Psoas muscle (tissue), 8 donors: Measurements from ENCODE around the gene GNAI3. TPM values are rescaled to one million over a fixed set of nuclear protein-coding genes. Genes with fewer than 3 reads are reported as not detected.
"Not testable (repeated sequence)": the region's sequence is repeated elsewhere in the genome, so short reads cannot be mapped to it uniquely, and the experiment has no call there.

Experiments
- ATAC-seq, 4 donors: fragments of 200-7000 bp; cut with Tn5 transposase; one replicate each; pipeline ENCODE4 v1.9.1; 2020; ENCODE audit warnings: moderate library complexity in 3 of 4, mild to moderate bottlenecking in 2 of 4
- DNase-seq, 2 donors: peaks; one replicate each; pipeline ENCODE4 v3.0.0-alpha.2; 2020
- H3K27ac ChIP-seq: fragments of 200-600 bp; one replicate; pipeline ENCODE4 v1.8.0; 2022
- H3K27me3 ChIP-seq, 3 donors: fragments of 200-600 bp in 1 of 3; one replicate each; pipeline versions ENCODE4 v1.6.1 to v1.8.0; 2013 to 2022; ENCODE audit warnings: low read length in 2 of 3, mild to moderate bottlenecking in 2 of 3, moderate library complexity in 1 of 3; ENCODE audit not compliant: insufficient read depth in 3 of 3
- H3K36me3 ChIP-seq, 2 donors: fragments of 200-600 bp in 1 of 2; one replicate each; pipeline versions ENCODE4 v1.6.1 to v1.8.0; 2013 to 2022; ENCODE audit warnings: low read depth in 1 of 2, mild to moderate bottlenecking in 1 of 2, moderate library complexity in 1 of 2; ENCODE audit not compliant: insufficient read depth in 1 of 2
- H3K4me1 ChIP-seq: fragments of 200-600 bp; one replicate; pipeline ENCODE4 v1.8.0; 2022
- H3K4me3 ChIP-seq: fragments of 200-600 bp; one replicate; pipeline ENCODE4 v1.8.0; 2022; ENCODE audit warnings: mild to moderate bottlenecking
- H3K9me3 ChIP-seq: fragments of 200-600 bp; one replicate; pipeline ENCODE4 v1.8.0; 2022
- WGBS, 3 donors: extraction: QIAGEN DNeasy Blood & Tissue Kit; methylation state at CpG; one replicate each; pipeline versions ENCODE4 v1.1.6 to v1.1.7; 2013; 5-methylcytosine and 5-hydroxymethylcytosine counted together
- intact Hi-C, 2 donors: fragments of 100-400 bp; cut with DNase I; formaldehyde crosslinking; loops; one replicate each; pipeline versions ENCODE4 v1.11.0 to v1.14.2; 2022
- polyA plus RNA-seq, 3 donors: library from polyadenylated mRNA; stranded (reverse); fragments of 200-250 nt; gene quantifications; one replicate each; pipeline ENCODE4 v1.2.3, GENCODE V29; 2013
- total RNA-seq, 4 donors: library from RNA; stranded (reverse); fragmentation: NEBNext Ultra II Directional in 2 of 4; extraction: Animal tissue kit (Norgen Biotek cat#: 25700) in 2 of 4; gene quantifications; one replicate each; pipeline versions ENCODE4 v1.2.1 to v1.2.4, GENCODE V29; 2021 to 2023
- TF ChIP-seq, protein P1 (sequence below): fragments of 200-600 bp; IDR thresholded peaks from one replicate; pipeline ENCODE4 v1.8.0; 2022; ENCODE audit warnings: antibody characterized with exemption
- donor health status: healthy with polysubstance abuse.
- donor health status: DM: no; HTN: no; CAD: no; lungs with moderate emphysema.
- donor health status: Bipolar disorder and iron deficiency.
- donor health status: healthy.
- donor health status: DM: yes; HTN: yes; CAD: no.
- donor health status: DM: no; HTN: no; CAD: no.
- donor health status: DM: no; HTN: no; CAD: no.
- donor health status: DM: yes; HTN: yes; CAD: no.

Gene GNAI3
- total and polyA plus RNA-seq, 7 donors: 0.96 to 2.9 (median 1.7) TPM

DNA sequence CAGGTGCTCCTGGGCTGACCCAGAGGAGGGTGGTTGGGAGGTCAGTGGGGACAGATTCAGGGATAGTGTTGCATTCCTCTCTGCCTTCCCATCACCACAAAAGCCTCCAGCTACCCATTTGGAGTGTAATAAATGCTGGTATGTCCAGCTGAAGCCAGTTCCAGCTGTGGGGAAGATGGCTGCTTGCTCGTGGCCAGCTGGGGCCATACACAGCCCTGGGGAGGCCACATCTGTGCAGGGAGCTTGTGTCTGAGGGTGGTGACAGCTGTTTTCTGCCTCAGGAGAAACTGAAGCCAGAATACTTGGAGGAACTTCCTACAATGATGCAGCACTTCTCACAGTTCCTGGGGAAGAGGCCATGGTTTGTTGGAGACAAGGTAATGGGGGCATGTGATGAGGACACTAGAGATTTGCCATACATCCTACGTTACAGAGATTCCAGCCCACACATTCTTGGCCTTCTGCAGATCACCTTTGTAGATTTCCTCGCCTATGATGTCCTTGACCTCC is 110.2 kb downstream of the GNAI3 start:
- Histone ChIP-seq H3K27me3 (no peaks in the 10 kb centered on the region), H3K4me1 (peaks cover 17% of the 10 kb centered on the region), H3K27ac (peak overlapping the region; percentile 30), H3K36me3 (peaks cover 0 to 54% of the 10 kb centered on the region in 2 donors), H3K4me3 (no peak overlapping the region), H3K9me3 (no peaks in the 10 kb centered on the region)
- ATAC-seq (no peak), DNase-seq (no peak)
- TF ChIP-seq, protein P1, sequence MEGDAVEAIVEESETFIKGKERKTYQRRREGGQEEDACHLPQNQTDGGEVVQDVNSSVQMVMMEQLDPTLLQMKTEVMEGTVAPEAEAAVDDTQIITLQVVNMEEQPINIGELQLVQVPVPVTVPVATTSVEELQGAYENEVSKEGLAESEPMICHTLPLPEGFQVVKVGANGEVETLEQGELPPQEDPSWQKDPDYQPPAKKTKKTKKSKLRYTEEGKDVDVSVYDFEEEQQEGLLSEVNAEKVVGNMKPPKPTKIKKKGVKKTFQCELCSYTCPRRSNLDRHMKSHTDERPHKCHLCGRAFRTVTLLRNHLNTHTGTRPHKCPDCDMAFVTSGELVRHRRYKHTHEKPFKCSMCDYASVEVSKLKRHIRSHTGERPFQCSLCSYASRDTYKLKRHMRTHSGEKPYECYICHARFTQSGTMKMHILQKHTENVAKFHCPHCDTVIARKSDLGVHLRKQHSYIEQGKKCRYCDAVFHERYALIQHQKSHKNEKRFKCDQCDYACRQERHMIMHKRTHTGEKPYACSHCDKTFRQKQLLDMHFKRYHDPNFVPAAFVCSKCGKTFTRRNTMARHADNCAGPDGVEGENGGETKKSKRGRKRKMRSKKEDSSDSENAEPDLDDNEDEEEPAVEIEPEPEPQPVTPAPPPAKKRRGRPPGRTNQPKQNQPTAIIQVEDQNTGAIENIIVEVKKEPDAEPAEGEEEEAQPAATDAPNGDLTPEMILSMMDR: no peak
- intact Hi-C loops: no loop called here
- WGBS, 3 donors: 27 to 38% (median 32%) methylated on average over 3 of the region's 3 CpGs

DNA sequence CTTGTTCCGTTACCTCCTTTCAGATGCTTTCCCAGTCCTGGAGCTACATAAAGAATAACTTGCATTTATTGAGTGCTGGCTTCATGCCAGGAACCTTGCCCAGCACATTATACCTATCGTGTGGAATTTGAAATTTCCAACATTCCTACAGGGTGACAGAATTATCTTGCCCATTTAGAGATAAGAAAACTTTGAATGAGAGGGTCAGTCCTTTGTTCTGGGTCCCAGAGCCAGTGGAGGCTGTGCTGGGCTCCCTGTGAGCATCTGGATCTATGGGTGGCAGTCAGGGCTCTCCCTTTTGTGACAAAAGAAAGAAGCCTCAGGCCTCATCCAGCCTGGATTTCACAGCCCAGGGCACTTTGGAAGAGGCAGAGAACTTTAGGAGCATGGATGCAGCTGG is 110.7 kb downstream of the GNAI3 start:
- Histone ChIP-seq H3K27me3 (no peaks in the 10 kb centered on the region), H3K27ac (no peak overlapping the region), H3K4me3 (no peak overlapping the region), H3K36me3 (peaks cover 0 to 54% of the 10 kb centered on the region in 2 donors), H3K9me3 (no peaks in the 10 kb centered on the region), H3K4me1 (peaks cover 22% of the 10 kb centered on the region)
- WGBS, 3 donors: 49 to 71% (median 54%) methylated on average over 2 of the region's 2 CpGs
- intact Hi-C loops: no loop called here
- no peak for ATAC-seq
- no peak for DNase-seq
- TF ChIP-seq, protein P1: no peak

DNA sequence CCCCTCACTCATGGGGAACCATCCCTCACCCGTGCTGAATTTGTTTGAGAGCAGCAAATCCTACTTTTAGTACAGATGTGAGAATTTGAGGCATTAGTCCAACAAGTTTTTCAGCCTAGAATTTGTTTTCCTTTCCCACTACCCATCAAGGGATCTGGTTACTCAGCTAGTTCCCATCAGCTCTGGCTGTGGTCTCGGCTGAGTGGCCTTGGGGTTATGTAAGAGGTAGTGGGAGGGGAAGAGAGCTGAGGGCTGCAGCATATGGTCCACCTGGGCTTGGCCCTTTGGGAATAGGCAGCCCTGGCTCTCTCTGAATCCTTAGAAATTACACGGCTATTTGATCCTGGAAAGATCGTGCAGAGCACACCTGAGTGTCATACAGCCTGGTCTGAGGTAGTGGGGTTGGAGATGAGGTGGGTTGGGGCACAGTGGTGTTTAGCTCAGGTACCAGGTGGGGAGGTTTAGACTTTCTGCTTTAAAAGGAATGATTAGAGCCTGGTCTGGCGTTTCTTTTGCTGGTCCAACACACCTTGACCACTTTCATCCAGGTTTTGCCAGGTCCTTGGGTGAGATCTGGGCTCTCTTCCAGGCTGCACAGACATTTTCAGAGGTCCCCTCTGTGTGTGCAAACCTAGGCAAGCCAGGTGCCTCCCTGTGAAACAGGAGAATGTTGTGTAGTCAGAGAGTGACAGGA is 111.7 kb downstream of the GNAI3 start:
- Histone ChIP-seq H3K27me3 (no peaks in the 10 kb centered on the region), H3K36me3 (peaks cover 0 to 54% of the 10 kb centered on the region in 2 donors), H3K27ac (no peak overlapping the region), H3K4me3 (no peak overlapping the region), H3K4me1 (peaks cover 16% of the 10 kb centered on the region), H3K9me3 (no peaks in the 10 kb centered on the region)
- TF ChIP-seq, protein P1: no peak
- DNase-seq (no peak), ATAC-seq (no peak)
- intact Hi-C loops: no loop called here
- 54 to 75% (median 56%) methylated on average over 5 of the region's 5 CpGs for WGBS, 3 donors

DNA sequence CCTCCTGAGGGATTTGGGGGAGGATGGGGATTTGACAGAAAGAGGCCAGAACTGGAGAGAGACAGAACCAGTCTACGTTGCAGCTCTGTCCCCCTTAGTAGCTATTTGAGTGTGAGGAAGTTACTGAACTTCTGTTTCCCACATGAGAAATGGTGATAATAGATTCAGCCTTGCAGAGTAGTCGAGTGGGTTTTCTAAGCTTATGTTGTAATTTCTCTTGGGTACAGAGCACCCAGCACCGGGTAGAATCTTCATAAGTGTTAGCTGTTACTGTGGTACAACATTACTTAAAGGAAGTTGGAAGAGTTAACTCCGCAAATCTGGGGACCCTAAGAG is 112.2 kb downstream of the GNAI3 start:
- peaks cover 0 to 57% of the 10 kb centered on the region in 2 donors for H3K36me3 ChIP-seq
- H3K4me3 ChIP-seq, DNase-seq, H3K27ac ChIP-seq, ATAC-seq, H3K27me3 ChIP-seq, H3K9me3 ChIP-seq, intact Hi-C loops: not testable (repeated sequence)
- H3K4me1 ChIP-seq: peaks cover 12% of the 10 kb centered on the region
- 54 to 82% (median 77%) methylated on average over 3 of the region's 4 CpGs for WGBS, 3 donors

DNA sequence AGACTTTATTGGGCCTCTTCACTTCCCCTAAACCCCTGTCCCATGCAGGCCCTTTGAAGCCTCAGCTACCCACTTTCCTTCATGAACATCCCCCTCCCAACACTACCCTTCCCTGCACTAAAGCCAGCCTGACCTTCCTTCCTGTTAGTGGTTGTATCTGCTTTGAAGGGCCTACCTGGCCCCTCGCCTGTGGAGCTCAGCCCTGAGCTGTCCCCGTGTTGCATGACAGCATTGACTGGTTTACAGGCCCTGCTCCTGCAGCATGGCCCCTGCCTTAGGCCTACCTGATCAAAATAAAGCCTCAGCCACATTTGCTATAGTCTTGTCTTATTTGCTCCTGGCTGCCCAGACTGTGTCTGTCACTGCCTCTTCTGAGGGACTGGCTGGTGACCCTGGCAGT is 113.0 kb downstream of the GNAI3 start:
- peaks cover 0 to 61% of the 10 kb centered on the region in 2 donors for H3K36me3 ChIP-seq
- intact Hi-C loops: no loop called here
- H3K27ac ChIP-seq: no peak overlapping the region

More for the DNA sequence above, 113.0 kb downstream of the GNAI3 start:
- no peak for DNase-seq
- no peaks in the 10 kb centered on the region for H3K9me3 ChIP-seq
- H3K4me3 ChIP-seq: no peak overlapping the region
- peaks cover 12% of the 10 kb centered on the region for H3K4me1 ChIP-seq
- H3K27me3 ChIP-seq: no peaks in the 10 kb centered on the region
- WGBS, 3 donors: 79 to 81% (median 80%) methylated on average over 2 of the region's 2 CpGs
- TF ChIP-seq, protein P1: no peak
- ATAC-seq: no peak
